GM13977 (cell line): ENCODE data around the gene RER1.

Source experiments
- DNase-seq: peaks from one replicate; pipeline ENCODE4 v3.0.0; 2012; ENCODE audit warnings: low spot score
- in situ Hi-C: fragments of 300-500 bp; cut with MboI; formaldehyde crosslinking; loops from one replicate; pipeline ENCODE4 v1.12.0; 2022; ENCODE audit warnings: low sequenced_read_pairs, low pct_unique_long_range_greater_than_20kb, mixed read lengths, inconsistent platforms; ENCODE audit not compliant: unreplicated experiment
- TF ChIP-seq, protein P1 (sequence below): IDR thresholded peaks from 2 replicates; pipeline ENCODE4 v1.5.1; 2012; ENCODE audit warnings: mild to moderate bottlenecking, control low read depth; ENCODE audit not compliant: insufficient read depth; ENCODE audit errors: extremely low read depth, missing control alignments

The RER1 gene

DNA sequence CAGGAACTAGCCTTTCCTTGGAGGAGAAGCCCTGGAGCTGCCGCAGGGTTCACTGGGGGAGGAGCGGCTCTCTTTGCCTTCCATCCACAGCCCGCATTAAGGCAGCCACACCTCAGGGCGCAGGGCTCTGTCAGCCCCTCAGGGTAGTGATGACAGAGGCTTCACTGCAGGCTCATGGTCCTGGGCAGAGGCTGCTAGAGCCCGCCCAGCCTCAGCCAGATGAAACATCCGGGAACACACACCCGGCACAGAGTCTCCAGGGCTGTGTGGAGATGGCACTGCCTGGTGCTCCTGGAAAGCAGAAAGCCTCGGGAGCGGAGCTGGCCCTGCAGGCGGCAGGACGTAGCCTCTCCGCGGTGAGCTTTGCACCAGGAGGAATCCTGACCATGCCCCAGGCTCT is 50.1 kb downstream of the RER1 start:
- in situ Hi-C loops = no loop called here
- no peak for DNase-seq
- TF ChIP-seq, protein P1, sequence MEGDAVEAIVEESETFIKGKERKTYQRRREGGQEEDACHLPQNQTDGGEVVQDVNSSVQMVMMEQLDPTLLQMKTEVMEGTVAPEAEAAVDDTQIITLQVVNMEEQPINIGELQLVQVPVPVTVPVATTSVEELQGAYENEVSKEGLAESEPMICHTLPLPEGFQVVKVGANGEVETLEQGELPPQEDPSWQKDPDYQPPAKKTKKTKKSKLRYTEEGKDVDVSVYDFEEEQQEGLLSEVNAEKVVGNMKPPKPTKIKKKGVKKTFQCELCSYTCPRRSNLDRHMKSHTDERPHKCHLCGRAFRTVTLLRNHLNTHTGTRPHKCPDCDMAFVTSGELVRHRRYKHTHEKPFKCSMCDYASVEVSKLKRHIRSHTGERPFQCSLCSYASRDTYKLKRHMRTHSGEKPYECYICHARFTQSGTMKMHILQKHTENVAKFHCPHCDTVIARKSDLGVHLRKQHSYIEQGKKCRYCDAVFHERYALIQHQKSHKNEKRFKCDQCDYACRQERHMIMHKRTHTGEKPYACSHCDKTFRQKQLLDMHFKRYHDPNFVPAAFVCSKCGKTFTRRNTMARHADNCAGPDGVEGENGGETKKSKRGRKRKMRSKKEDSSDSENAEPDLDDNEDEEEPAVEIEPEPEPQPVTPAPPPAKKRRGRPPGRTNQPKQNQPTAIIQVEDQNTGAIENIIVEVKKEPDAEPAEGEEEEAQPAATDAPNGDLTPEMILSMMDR = no peak

DNA sequence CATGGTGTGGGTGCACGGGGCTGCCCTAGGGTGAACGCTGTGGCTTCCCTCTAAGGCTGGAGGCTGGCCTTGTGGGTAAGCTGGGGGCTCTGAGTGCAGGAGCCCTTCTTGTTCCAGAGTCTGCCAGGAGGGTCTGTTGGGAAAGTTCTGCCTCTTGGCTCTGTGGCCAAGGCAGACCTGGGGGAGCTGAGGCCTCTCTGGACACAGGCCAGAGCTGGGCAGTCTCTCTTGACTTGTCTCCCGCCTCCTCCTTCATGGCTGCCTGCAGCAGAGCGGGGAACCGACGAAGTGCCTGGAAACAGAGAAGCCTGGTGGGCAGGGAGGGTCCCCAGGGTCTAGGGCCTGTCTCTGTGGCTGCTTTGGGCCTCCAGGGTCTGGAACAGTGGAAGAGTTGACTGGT is 51.0 kb downstream of the RER1 start:
- no peak for DNase-seq
- in situ Hi-C loops = no loop called here
- TF ChIP-seq, protein P1 = no peak

DNA sequence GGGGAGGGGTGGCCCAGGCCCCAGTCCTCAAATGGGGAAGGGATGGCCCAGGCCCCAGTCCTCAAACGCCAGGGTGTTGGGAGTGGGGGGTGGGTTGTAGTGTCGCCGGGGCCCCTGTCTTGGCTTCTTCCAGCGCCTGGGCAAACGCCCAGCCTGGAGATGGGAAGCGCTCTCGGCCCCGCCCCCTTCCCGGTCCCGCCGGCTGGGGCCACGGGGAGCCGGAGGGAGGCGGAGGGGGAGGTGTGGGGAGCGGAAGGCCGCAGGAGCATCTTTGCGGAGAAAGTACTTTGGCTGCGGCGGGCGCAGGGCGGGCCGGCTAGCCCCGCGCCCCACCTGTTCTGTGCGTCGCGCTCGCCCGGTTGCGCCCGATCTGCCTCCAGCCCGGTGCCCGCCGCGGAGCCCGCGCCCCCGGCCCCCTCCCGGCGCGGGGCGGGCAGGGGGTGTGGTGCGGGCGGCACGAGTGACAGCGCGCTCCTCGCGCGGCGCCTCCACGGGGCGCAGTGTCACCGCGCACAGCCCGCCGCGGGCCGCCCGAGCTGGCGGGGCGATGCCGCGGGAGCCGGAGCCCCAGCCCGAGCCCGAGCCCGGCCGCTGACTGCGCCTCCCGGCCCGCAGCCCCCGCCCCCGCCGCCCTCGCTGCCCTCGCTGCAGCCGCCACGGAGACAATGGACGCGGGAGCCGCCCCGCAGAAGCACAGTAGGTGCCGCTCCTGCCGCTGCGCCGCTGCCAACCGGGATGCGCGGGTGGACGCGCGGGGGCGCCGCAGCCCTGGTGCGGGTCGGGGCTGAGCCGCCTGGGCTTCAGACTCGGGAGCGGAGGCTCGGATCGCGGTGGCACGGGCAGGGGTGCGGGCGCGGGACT is 51.9 kb downstream of the RER1 start:
- DNase-seq = no peak
- in situ Hi-C loops = no loop called here
- TF ChIP-seq, protein P1 = no peak

DNA sequence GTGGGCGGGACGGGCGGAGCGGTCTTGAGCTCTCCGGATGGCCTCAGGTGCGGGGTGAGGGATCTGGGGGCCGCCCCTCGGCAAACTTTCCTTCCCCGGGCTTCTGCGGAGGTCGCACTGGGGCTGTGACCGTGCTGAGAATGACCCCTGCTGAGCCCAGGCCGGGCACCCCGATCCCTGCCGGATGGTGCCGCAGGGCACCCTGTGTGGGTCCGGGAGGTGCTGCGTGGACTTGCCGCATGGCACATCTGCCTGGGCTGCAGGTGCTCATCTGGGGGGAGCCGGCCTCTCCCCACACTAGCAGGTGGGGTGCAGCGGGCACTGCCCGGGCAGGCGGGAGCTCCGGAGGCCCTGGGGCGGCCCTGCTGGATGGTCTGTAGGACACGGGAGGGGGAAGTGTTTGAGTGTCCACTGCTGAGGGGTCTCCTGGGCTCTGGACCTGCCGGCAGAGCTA is 52.5 kb downstream of the RER1 start:
- no peak for DNase-seq
- TF ChIP-seq, protein P1 = no peak
- in situ Hi-C loops = no loop called here

DNA sequence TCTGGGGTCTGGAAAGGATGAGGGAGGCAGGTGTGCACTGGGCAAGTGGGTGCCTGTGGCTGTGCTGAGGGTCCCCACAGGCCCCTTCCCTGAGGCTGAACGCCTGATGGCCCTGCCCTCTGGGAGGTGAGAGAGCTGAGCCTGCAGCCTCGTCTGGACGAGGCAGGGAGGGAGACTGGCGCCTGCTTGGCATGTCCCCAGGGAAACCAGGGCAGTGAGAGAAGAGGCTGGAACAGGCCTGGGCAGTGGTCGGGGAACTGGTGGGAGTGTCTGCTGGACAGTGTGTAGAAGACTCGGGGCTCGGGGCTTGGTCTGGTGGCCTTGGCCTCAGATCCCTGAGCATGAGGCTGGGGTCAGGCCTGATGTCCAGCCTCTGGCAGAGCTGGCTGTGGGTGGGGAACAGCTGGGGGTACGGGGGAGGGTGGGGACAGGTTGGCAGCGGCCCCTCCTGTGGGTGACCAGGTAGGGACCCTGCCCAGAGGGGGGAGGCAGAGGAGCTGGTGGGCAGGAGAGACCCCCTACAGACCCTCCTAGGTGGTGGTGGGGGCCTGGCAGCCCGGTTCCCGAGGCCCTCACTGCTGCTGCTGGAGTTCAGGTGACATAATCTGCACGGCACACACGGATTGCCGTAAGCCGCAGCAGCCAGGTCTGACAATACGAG is 53.7 kb downstream of the RER1 start:
- no peak for DNase-seq
- TF ChIP-seq, protein P1 = no peak
- in situ Hi-C loops = no loop called here

DNA sequence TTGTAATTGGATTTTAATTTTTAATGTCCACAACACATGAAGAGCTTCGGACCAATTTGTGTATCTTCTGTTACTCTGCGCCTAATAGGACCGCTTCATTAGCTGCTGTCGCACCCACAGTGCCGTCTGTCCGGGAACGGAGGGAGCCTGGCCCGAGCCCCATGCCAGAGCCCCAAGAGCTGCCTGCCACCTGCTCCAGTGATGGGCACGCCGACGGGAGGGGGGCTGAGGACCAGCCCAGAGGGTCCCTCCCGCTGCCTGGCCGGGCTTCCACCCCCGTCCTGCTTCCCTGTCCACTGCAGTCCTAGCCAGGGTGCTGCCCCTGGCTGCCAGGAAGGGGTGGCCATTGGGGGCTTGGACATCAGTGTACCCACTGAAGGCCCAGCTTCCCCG is 54.2 kb downstream of the RER1 start:
- in situ Hi-C loops = no loop called here
- DNase-seq = no peak
- TF ChIP-seq, protein P1 = no peak
